ENCODE results near the gene SFXN4. TPM values are rescaled to one million over a fixed set of nuclear protein-coding genes. Genes with fewer than 3 reads are reported as not detected.
A peak's percentile ranks its signal among the peaks of the same experiment; 100 is the strongest.
"Not testable (repeated sequence)": the region's sequence is repeated elsewhere in the genome, so short reads cannot be mapped to it uniquely, and the experiment has no call there.

Gene SFXN4
- total RNA-seq, 1 donor from 2014 or later = 18.5 TPM

- no peak for DNase-seq (ENCODE audit: low spot score)
Measured at GRCh38 chr10:119113751-119114732, 51.5 kb downstream of the SFXN4 start.

GRCh38 chr10:119112056-119112455 lies 53.5 kb downstream of the SFXN4 start:
- no peak for DNase-seq (ENCODE audit: low spot score)

- DNase-seq (ENCODE audit: low spot score) = not testable (repeated sequence)
Measured at GRCh38 chr10:119107771-119108170, 57.7 kb downstream of the SFXN4 start.

- not testable (repeated sequence) for DNase-seq (ENCODE audit: low spot score)
Measured at GRCh38 chr10:119107106-119107505, 58.4 kb downstream of the SFXN4 start.

- not testable (repeated sequence) for DNase-seq (ENCODE audit: low spot score)
Measured at GRCh38 chr10:119105899-119106298, 59.6 kb downstream of the SFXN4 start.

GRCh38 chr10:119105155-119105554 lies 60.4 kb downstream of the SFXN4 start:
- no peak for DNase-seq (ENCODE audit: low spot score)

DNA sequence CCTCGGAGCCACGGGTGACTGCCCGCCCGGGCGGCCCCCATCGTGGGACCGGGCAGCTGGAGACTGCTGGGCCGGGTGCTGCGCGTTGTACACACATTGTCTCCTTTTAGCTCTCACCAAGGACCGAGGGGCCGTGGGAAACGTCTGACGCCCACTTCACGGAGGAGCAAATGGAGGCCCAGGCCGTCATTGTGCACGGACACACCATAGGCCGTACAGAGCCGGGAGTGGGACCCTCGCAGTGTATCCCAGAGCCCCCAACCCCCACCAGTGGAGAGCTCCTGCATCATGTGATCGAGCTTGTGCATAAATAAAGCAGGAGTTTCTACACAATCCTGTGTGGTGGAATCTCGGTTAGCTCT lies 60.9 kb downstream of the SFXN4 start:
- no peak for DNase-seq (ENCODE audit: low spot score)

DNA sequence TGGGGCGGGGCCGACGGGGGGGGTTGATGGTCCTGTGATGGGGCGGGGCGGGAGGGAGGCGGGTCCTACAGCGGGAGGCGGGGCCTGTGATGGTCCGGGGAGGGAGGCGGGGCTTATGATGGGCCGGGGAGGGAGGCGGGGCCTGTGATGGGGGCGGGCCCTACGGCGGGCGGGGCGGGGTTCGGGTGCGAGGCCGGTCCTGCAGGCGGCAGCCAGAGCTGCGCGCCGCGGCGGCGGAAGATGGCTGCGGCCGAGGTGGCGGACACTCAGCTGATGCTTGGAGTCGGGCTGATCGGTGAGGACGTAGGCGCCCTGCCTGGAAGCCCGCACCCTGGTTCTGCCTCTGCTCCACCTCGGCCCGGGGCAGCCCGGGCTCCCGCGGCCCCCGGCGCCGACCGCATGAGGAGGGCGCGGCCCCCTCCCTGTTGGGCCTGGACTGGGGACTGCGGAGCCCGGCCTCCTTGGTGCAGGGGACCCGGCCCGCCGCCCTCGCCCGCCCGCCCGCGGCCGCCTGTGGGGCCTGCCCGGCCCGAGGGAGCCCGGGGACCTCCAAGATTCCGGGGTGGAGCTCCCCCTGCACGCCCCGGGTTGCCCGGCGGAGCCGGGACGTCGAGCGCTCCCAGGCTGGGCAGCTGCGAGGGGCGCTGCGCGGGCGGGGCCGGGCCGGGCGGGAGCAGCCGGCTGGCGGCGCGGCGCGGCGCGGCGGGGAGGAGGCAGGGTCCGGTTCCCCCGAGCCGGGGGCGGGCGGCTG lies 61.4 kb downstream of the SFXN4 start, which contains the start of gene DENND10:
TSS of gene DENND10 (plus strand) at position 211 of the 751 bp plus-strand sequence. CDS start at position 241, 30 bp downstream.
- peak; percentile 94 for DNase-seq (ENCODE audit: low spot score)

GRCh38 chr10:119103241-119103902 lies 62.1 kb downstream of the SFXN4 start:
- no peak for DNase-seq (ENCODE audit: low spot score)

DNA sequence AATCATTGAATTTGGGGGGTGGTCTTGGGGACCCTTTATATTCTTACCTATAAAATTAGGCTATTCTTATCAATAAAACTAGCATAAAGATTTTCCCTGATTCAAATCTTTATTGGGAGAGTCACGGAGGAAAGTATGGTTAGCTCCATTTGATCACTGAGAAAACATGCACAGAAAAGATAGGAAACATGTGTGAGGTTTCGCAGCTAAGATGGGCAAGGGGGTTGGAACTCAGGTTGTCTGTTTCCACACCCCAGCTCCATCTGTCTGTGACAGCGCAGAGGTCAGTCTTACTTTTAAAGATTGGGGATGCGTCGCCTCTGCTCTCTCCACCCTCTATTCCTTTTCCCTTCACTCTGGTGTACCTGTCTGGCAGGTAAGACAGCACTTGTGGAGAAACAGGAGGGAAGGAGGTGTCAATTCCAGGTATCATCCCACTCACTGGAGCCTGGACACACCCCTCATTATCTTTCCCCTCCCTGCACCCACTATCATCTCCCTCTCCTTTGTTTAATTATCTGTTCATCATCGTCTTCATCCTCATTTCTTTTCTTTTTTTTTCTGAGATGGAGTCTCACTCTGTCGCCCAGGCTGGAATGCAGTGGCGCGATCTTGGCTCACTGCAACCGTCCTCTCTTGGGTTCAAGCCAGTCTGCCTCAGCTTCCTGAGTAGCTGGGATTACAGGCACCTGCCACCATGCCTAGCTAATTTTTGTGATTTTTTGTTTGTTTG lies 64.0 kb downstream of the SFXN4 start:
- DNase-seq (ENCODE audit: low spot score) = no peak

DNA sequence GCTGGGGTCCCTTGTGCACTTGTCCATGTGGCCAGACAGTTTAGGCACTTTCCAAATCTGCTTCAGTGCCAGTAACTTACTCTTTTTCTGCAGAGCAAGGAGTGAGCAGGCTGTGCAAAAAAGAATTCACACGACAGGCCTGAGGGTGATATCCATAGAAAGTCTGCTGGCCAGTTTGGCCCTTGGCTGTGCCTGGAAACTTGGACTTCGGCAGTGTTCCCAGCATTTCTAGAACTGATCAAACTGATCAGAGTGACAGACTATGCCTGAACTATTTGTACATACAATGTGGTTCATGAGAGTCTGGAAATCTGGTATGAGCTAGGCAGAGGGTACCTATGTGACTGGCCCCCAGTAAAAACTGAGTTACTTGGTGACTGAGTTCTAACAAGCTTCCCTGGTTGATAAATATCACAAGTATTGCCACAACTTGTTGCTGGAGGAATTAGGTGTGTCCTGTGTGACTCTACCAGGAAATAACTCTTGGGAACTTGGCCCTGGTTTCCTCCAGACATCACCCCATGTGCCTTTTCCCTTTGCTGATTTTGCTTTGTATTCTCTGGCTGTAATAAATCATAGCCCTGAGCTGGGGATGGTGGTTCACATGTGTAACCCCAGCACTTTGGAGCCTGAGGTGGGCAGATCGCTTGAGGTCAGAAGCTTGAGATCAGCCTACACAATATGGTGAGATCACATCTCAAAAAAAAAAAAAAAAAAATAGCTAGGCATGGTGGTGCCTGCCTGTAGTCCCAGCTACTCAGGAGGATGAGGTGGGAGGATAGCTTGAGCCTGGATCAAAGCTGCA lies 64.9 kb downstream of the SFXN4 start:
- DNase-seq (ENCODE audit: low spot score) = no peak

DNA sequence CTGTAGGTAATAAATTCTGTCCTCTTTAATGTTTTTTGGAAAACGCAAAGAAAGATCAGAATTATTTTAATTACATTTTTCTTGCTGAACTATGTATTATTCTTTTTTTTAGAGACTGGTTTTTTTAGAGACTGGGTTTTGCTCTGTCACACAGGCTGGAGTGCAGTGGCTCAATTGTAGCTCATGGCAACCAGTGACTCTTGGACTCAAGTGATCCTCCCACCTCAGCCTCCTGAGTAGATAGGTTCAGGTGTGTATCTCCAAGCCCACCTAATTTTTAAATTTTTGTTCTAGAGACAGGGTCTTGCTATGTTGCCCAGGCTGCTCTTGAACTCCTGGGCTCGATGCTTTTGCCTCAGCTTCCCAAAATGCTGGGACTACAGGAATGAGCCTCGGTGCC lies 66.9 kb downstream of the SFXN4 start:
- no peak for DNase-seq (ENCODE audit: low spot score)

- not testable (repeated sequence) for DNase-seq (ENCODE audit: low spot score)
Measured at GRCh38 chr10:119096641-119097415, 68.7 kb downstream of the SFXN4 start.

- no peak for DNase-seq (ENCODE audit: low spot score)
Measured at GRCh38 chr10:119095640-119096039, 69.9 kb downstream of the SFXN4 start.

GRCh38 chr10:119090968-119091367 lies 74.5 kb downstream of the SFXN4 start:
- DNase-seq (ENCODE audit: low spot score) = no peak
